HepG2 (cell line): ENCODE data around the gene ACACA. TPM values are rescaled to one million over a fixed set of nuclear protein-coding genes. Genes with fewer than 3 reads are reported as not detected.
A peak's percentile ranks its signal among the peaks of the same experiment; 100 is the strongest.

Experiments used
- ATAC-seq: fragments of 200-7000 bp; cut with Tn5 transposase; 3 replicates; pipeline ENCODE4 v1.9.1; 2020; ENCODE audit warnings: mild to moderate bottlenecking, moderate library complexity
- BruUV-seq: library from RNA; stranded (reverse); fragments of 400-500 nt; replicated peaks from 2 replicates; lab custom pipeline; 2021; lab: Mats Ljungman, UMichigan
- CTCF ChIA-PET: fragments of 300-600 bp; formaldehyde crosslinking; extraction: SDS; loops from one replicate; lab custom pipeline; 2021; ENCODE audit warnings: low total read pairs, inconsistent platforms, low intra/inter-chr PET ratio; lab: Yijun Ruan, JAX
- POLR2A ChIA-PET: fragments of 350-600 bp; sonication (Branson Sonifier 250); formaldehyde crosslinking; loops from one replicate; lab custom pipeline; 2020; ENCODE audit warnings: antibody characterized with exemption, inconsistent platforms; lab: Yijun Ruan, JAX
- DNase-seq: peaks from one replicate; pipeline ENCODE4 v3.0.0-alpha.2; 2015; ENCODE audit warnings: low spot score
- FAIRE-seq: peaks from 3 replicates; lab custom pipeline; 2011; peaks lifted over from hg19 to GRCh38; lab: Jason Lieb, UNC
- H2AFZ ChIP-seq: one replicate; pipeline ENCODE4 v1.6.1; 2011; ENCODE audit warnings: low read length, inconsistent platforms
- H3K27ac ChIP-seq: fragments of 300-600 bp; 3 replicates; pipeline ENCODE4 v1.8.0; 2011; ENCODE audit warnings: mixed run types, mild to moderate bottlenecking, mixed read lengths, low read length, inconsistent platforms; ENCODE audit not compliant: insufficient read depth; ENCODE audit errors: extremely low read length
- H3K27me3 ChIP-seq, 2 experiments: fragments of 200-600 bp in 1 of 2; 2 replicates in 1 of 2; 3 replicates in 1 of 2; pipeline versions ENCODE4 v1.6.0 to v1.8.0; 2011; ENCODE audit warnings: low read length in 2 of 2, mild to moderate bottlenecking in 2 of 2, moderate library complexity in 2 of 2, inconsistent platforms in 1 of 2; ENCODE audit not compliant: insufficient read depth in 2 of 2, control insufficient read depth in 1 of 2
- H3K36me3 ChIP-seq, 2 experiments: fragments of 200-600 bp in 1 of 2; replicated peaks in 1 of 2; 2 replicates in 1 of 2; 3 replicates in 1 of 2; pipeline versions ENCODE4 v1.5.1 to v1.8.0; 2011; ENCODE audit warnings: low read length in 2 of 2, inconsistent platforms in 1 of 2; ENCODE audit not compliant: insufficient read depth in 2 of 2, control insufficient read depth in 1 of 2
- H3K4me1 ChIP-seq: 2 replicates; pipeline ENCODE4 v1.5.1; 2012; ENCODE audit warnings: low read length, inconsistent platforms; ENCODE audit not compliant: insufficient read depth
- H3K4me2 ChIP-seq: 2 replicates; pipeline ENCODE4 v1.6.0; 2011; ENCODE audit warnings: low read depth, low read length, inconsistent platforms
- H3K4me3 ChIP-seq, 3 experiments: fragments of 200-600 bp in 1 of 3; sonication (generic), shearing (Covaris generic) in 1 of 3; replicated peaks in 1 of 3; 2 replicates each; pipeline ENCODE4 v1.5.1; 2011 to 2016; ENCODE audit warnings: low read length in 3 of 3, inconsistent platforms in 2 of 3, low read depth in 2 of 3, mild to moderate bottlenecking in 2 of 3, control low read depth in 1 of 3, mixed read lengths in 1 of 3; ENCODE audit not compliant: insufficient read depth in 1 of 3
- H3K79me2 ChIP-seq: one replicate; pipeline ENCODE4 v1.6.1; 2011; ENCODE audit warnings: low read length, inconsistent platforms; ENCODE audit not compliant: insufficient read depth
- H3K9ac ChIP-seq: 2 replicates; pipeline ENCODE4 v1.6.0; 2011; ENCODE audit warnings: mild to moderate bottlenecking, low read depth, low read length, inconsistent platforms; ENCODE audit not compliant: insufficient read depth
- H3K9me3 ChIP-seq: 2 replicates; pipeline ENCODE4 v1.5.1; 2012; ENCODE audit warnings: mild to moderate bottlenecking, low read length
- H4K20me1 ChIP-seq: 2 replicates; pipeline ENCODE4 v1.6.0; 2011; ENCODE audit warnings: inconsistent platforms, mild to moderate bottlenecking, low read length, moderate library complexity; ENCODE audit not compliant: insufficient read depth
- ARID3A ChIP-seq: IDR thresholded peaks from 2 replicates; pipeline ENCODE4 v1.6.1; 2012; ENCODE audit warnings: low read depth, low read length, improper control_type of control experiment
- HBP1 ChIP-seq: IDR thresholded peaks from 2 replicates; pipeline ENCODE4 v1.6.1; 2016; ENCODE audit warnings: low read depth, control low read depth
- IRX3 ChIP-seq: sonication (generic); formaldehyde crosslinking; IDR thresholded peaks from 2 replicates; pipeline ENCODE4 v1.8.1; 2023; ENCODE audit warnings: mild to moderate bottlenecking, low read depth, missing genetic modification reagents, borderline replicate concordance
- MTF1 ChIP-seq: sonication (generic); formaldehyde crosslinking; IDR thresholded peaks from 2 replicates; pipeline ENCODE4 v1.5.0; 2020; ENCODE audit warnings: missing genetic modification reagents
- ONECUT2 ChIP-seq: sonication (generic); formaldehyde crosslinking; IDR thresholded peaks from 2 replicates; pipeline ENCODE4 v1.4.0; 2020; ENCODE audit warnings: missing genetic modification reagents
- RCOR2 ChIP-seq: IDR thresholded peaks from 2 replicates; pipeline ENCODE4 v1.6.1; 2016; ENCODE audit warnings: missing biosample characterization, missing genetic modification reagents
- SMYD3 ChIP-seq: sonication (generic); formaldehyde crosslinking; IDR thresholded peaks from 2 replicates; pipeline ENCODE4 v1.8.1; 2023; ENCODE audit warnings: mild to moderate bottlenecking, missing genetic modification reagents
- ZFP91 ChIP-seq: sonication (generic); formaldehyde crosslinking; IDR thresholded peaks from 2 replicates; pipeline ENCODE4 v1.9.0; 2022; ENCODE audit warnings: missing genetic modification reagents, mild to moderate bottlenecking, borderline replicate concordance
- ZNF24 ChIP-seq: fragments of 450-650 bp; IDR thresholded peaks from 2 replicates; pipeline ENCODE4 v1.6.1; 2017; ENCODE audit warnings: antibody characterized with exemption, mild to moderate bottlenecking
- ZNF317 ChIP-seq: sonication (generic); formaldehyde crosslinking; IDR thresholded peaks from 2 replicates; pipeline ENCODE4 v1.5.0; 2020; ENCODE audit warnings: mild to moderate bottlenecking, missing genetic modification reagents
- ZNF367 ChIP-seq: sonication (generic); formaldehyde crosslinking; IDR thresholded peaks from 2 replicates; pipeline ENCODE4 v1.4.0; 2020; ENCODE audit warnings: missing genetic modification reagents, borderline replicate concordance
- ZNF83 ChIP-seq: sonication (generic); formaldehyde crosslinking; IDR thresholded peaks from 2 replicates; pipeline ENCODE4 v1.4.0; 2020; ENCODE audit warnings: missing genetic modification reagents, mild to moderate bottlenecking, borderline replicate concordance
- whole genome bisulfite sequencing: methylation state at CpG from one replicate; pipeline ENCODE4 v1.1.6; 2017; ENCODE audit warnings: low lambda C conversion rate; 5-methylcytosine and 5-hydroxymethylcytosine counted together
- in situ Hi-C: cut with HindIII; loops from 2 replicates; pipeline ENCODE4 v1.10.0; 2017; ENCODE audit warnings: low pct_unique_long_range_greater_than_20kb; ENCODE audit not compliant: extremely low pct_ligation_motif_present
- intact Hi-C: fragments of 100-400 bp; cut with micrococcal nuclease; formaldehyde crosslinking; loops from one replicate; pipeline ENCODE4 v1.10.0; 2022; ENCODE audit not compliant: unreplicated experiment
- polyA plus RNA-seq, 8 experiments: library from polyadenylated mRNA; depleted of rRNA in 3 of 8; stranded (reverse) in 7 of 8; unstranded in 1 of 8; fragments of >200 nt; fragmentation: Illumina TruSeq in 4 of 8; extraction: Trizol in 4 of 8; gene quantifications; 2 replicates each; pipeline versions ENCODE4 v1.2.1 to v1.2.3, GENCODE V29; 2011 to 2016; ENCODE audit warnings: low read depth in 4 of 8, missing spikeins in 1 of 8, mixed read lengths in 1 of 8; ENCODE audit not compliant: insufficient read depth in 1 of 8
- total RNA-seq, 5 experiments: library from RNA; depleted of rRNA; stranded (reverse); fragments of >200 nt; fragmentation: Illumina TruSeq; extraction: Trizol; gene quantifications; 2 replicates each; pipeline ENCODE4 v1.2.3, GENCODE V29; 2016; ENCODE audit warnings: low read depth in 1 of 5

Gene ACACA
- total and polyA plus RNA-seq, 2 of the 13 experiments (the other 11 are each of a cell fraction or from before 2014, with no cell fraction given) = 39.2 to 47.2 TPM

- TF ChIP-seq MTF1 (CRISPR knock-in tag) (no peak), IRX3 (CRISPR knock-in tag) (no peak)
These were observed 258.5 kb downstream of the ACACA start (continued) for GRCh38 chr17:37148156-37148555.

- H3K36me3 ChIP-seq = peaks cover 1 to 36% of the 10 kb centered on the region in 2 experiments
- DNase-seq = peak; percentile 93
- TF ChIP-seq RCOR2 = peak; percentile 63
- 0 out of 2 replicates have a peak, but pooled peaks have one; percentile 16 for TF ChIP-seq ZNF317 (CRISPR knock-in tag)
- no peak for TF ChIP-seq ZNF367
- no peak for TF ChIP-seq SMYD3 (CRISPR knock-in tag)
- TF ChIP-seq ZNF83 (CRISPR knock-in tag) = no peak
- 0 out of 2 replicates have a peak, but pooled peaks have one; percentile 8 for TF ChIP-seq HBP1 (CRISPR knock-in tag)
- TF ChIP-seq ARID3A = peak; percentile 42; the same call in 1 of the 2 replicates
- TF ChIP-seq ZFP91 (CRISPR knock-in tag) = no peak
- no peak for TF ChIP-seq ZNF24
- TF ChIP-seq ONECUT2 (CRISPR knock-in tag) = no peak
These were observed 259.3 kb downstream of the ACACA start for GRCh38 chr17:37147301-37147812.

More at GRCh38 chr17:37147301-37147812, 259.3 kb downstream of the ACACA start:
- FAIRE-seq = no peak
- ATAC-seq = peak; percentile 97
- BruUV-seq = no TSS peak
- H3K27me3 ChIP-seq = no peaks in the 10 kb centered on the region
- H3K27ac ChIP-seq = peak overlapping the region; percentile 82
- POLR2A ChIA-PET = interaction anchor here (1.1 kb wide), 1 partner anchor 79 kb away, joined by 4 read pairs; no protein-coding TSS in a partner anchor
- WGBS = 7% methylated on average over 4 of the region's 4 CpGs
- H3K4me1 ChIP-seq = peaks cover 31% of the 10 kb centered on the region
- no peak overlapping the region for H2AFZ ChIP-seq
- H3K9me3 ChIP-seq = no peaks in the 10 kb centered on the region
- H4K20me1 ChIP-seq = no peaks in the 10 kb centered on the region
- H3K79me2 ChIP-seq = no peaks in the 10 kb centered on the region
- intact Hi-C loops = no loop called here
- H3K9ac ChIP-seq = peak overlapping the region; percentile 36
- in situ Hi-C loops = no loop called here
- CTCF ChIA-PET = no interaction called here
- H3K4me3 ChIP-seq = peak overlapping the region in 2 of 3 experiments; percentile 44 to 46; a peak in 3 of 6 replicates
- H3K4me2 ChIP-seq = peak overlapping the region; percentile 75
